Measurements from ENCODE around the gene SEC22A. TPM values are rescaled to one million over a fixed set of nuclear protein-coding genes. Genes with fewer than 3 reads are reported as not detected.

The SEC22A gene
- total RNA-seq, 1 donor from 2014 or later: 17.7 TPM

GRCh38 chr3:123295901-123296250 lies 94.1 kb downstream of the SEC22A start:
- no peak overlapping the region for H3K4me3 ChIP-seq
- no peak for DNase-seq (ENCODE audit: extremely low spot score in 2 of 2)
- H3K36me3 ChIP-seq: peaks cover 0 to 5% of the 10 kb centered on the region in 2 donors
- no peaks in the 10 kb centered on the region for H3K9me3 ChIP-seq
- H3K4me1 ChIP-seq: no peaks in the 10 kb centered on the region
- no peaks in the 10 kb centered on the region for H3K27me3 ChIP-seq
- TF ChIP-seq POLR2AphosphoS5 (IDR thresholded peaks at IDR 0.05; ENCODE audit: insufficient read depth in 1 of 2, low read depth in 1 of 2): no peak
- no peak for TF ChIP-seq CTCF (IDR thresholded peaks at IDR 0.05)
- no peak overlapping the region for H3K27ac ChIP-seq
- intact Hi-C loops (cut with DNase I): no loop called here

GRCh38 chr3:123296261-123296660 lies 94.5 kb downstream of the SEC22A start:
- Histone ChIP-seq H3K36me3 (peaks cover 0 to 5% of the 10 kb centered on the region in 2 donors), H3K4me1 (no peaks in the 10 kb centered on the region), H3K27me3 (no peaks in the 10 kb centered on the region), H3K9me3 (no peaks in the 10 kb centered on the region), H3K27ac (no peak overlapping the region), H3K4me3 (no peak overlapping the region)
- no peak for DNase-seq (ENCODE audit: extremely low spot score in 2 of 2)
- TF ChIP-seq POLR2AphosphoS5 (IDR thresholded peaks at IDR 0.05; ENCODE audit: insufficient read depth in 1 of 2, low read depth in 1 of 2): no peak
- intact Hi-C loops (cut with DNase I): no loop called here

- intact Hi-C loops (cut with DNase I): no loop called here
Measured at GRCh38 chr3:123296836-123297626, 95.3 kb downstream of the SEC22A start.

GRCh38 chr3:123297627-123297899 lies 95.8 kb downstream of the SEC22A start:
- Histone ChIP-seq H3K27me3 (no peaks in the 10 kb centered on the region), H3K27ac (no peak overlapping the region), H3K4me1 (no peaks in the 10 kb centered on the region), H3K36me3 (peaks cover 0 to 5% of the 10 kb centered on the region in 2 donors), H3K4me3 (no peak overlapping the region), H3K9me3 (no peaks in the 10 kb centered on the region)
- TF ChIP-seq CTCF (IDR thresholded peaks at IDR 0.05): no peak
- TF ChIP-seq POLR2AphosphoS5 (IDR thresholded peaks at IDR 0.05; ENCODE audit: insufficient read depth in 1 of 2, low read depth in 1 of 2): no peak
- no peak for TF ChIP-seq POLR2A (IDR thresholded peaks at IDR 0.05)
- intact Hi-C loops (cut with DNase I): no loop called here
- no peak for DNase-seq (ENCODE audit: extremely low spot score in 2 of 2)

More at GRCh38 chr3:123296836-123297626, 95.3 kb downstream of the SEC22A start:
- no peak overlapping the region for H3K4me3 ChIP-seq
- H3K27ac ChIP-seq: no peak overlapping the region
- no peaks in the 10 kb centered on the region for H3K4me1 ChIP-seq
- no peak for TF ChIP-seq POLR2A (IDR thresholded peaks at IDR 0.05)
- TF ChIP-seq CTCF (IDR thresholded peaks at IDR 0.05): no peak
- no peak for TF ChIP-seq POLR2AphosphoS5 (IDR thresholded peaks at IDR 0.05; ENCODE audit: insufficient read depth in 1 of 2, low read depth in 1 of 2)
- no peaks in the 10 kb centered on the region for H3K9me3 ChIP-seq
- H3K27me3 ChIP-seq: no peaks in the 10 kb centered on the region
- H3K36me3 ChIP-seq: peaks cover 0 to 5% of the 10 kb centered on the region in 2 donors
- no peak for DNase-seq (ENCODE audit: extremely low spot score in 2 of 2)

- TF ChIP-seq CTCF (IDR thresholded peaks at IDR 0.05): no peak
- TF ChIP-seq POLR2AphosphoS5 (IDR thresholded peaks at IDR 0.05; ENCODE audit: insufficient read depth in 1 of 2, low read depth in 1 of 2): no peak
- TF ChIP-seq POLR2A (IDR thresholded peaks at IDR 0.05): no peak
- no peak overlapping the region for H3K4me3 ChIP-seq
Measured at GRCh38 chr3:123298903-123299302, 97.2 kb downstream of the SEC22A start.

More at GRCh38 chr3:123298903-123299302, 97.2 kb downstream of the SEC22A start:
- Histone ChIP-seq H3K27ac (no peak overlapping the region), H3K4me1 (no peaks in the 10 kb centered on the region), H3K9me3 (no peaks in the 10 kb centered on the region), H3K27me3 (no peaks in the 10 kb centered on the region), H3K36me3 (peaks cover 0 to 5% of the 10 kb centered on the region in 2 donors)
- no peak for DNase-seq (ENCODE audit: extremely low spot score in 2 of 2)
- intact Hi-C loops (cut with DNase I): no loop called here
